Measurements from ENCODE around the gene CACNA2D3.

CACNA2D3 gene

GRCh38 chr3:54127499-54128056 is 5.2 kb downstream of the CACNA2D3 start:
- no peak for DNase-seq

- no peak for DNase-seq
Measured at GRCh38 chr3:54131026-54131605, 8.8 kb downstream of the CACNA2D3 start.

GRCh38 chr3:54131890-54132289 is 9.5 kb downstream of the CACNA2D3 start:
- DNase-seq = no peak

- no peak for DNase-seq
Measured at GRCh38 chr3:54132685-54133084, 10.3 kb downstream of the CACNA2D3 start.

DNA sequence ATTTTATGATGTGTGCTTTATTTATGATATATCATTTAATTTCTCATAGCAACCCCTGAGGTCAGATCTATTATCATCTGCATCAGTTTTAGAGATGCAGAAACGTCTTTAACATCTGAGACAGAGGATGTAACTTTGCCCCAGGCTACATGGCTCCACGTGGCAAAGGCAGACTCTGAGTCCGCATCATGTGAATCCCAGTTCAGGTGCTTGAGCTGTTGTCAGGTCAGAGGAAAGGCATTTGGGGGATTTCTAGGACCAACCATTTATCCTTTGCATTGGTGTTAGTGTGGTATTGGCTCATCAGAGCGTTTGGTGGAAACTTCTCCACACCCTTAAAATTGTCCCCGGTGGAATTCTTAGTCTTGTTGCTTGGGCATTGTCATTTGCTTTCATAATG is 10.8 kb downstream of the CACNA2D3 start:
- DNase-seq = no peak

- DNase-seq = no peak
Measured at GRCh38 chr3:54134155-54134554, 11.8 kb downstream of the CACNA2D3 start.

DNA sequence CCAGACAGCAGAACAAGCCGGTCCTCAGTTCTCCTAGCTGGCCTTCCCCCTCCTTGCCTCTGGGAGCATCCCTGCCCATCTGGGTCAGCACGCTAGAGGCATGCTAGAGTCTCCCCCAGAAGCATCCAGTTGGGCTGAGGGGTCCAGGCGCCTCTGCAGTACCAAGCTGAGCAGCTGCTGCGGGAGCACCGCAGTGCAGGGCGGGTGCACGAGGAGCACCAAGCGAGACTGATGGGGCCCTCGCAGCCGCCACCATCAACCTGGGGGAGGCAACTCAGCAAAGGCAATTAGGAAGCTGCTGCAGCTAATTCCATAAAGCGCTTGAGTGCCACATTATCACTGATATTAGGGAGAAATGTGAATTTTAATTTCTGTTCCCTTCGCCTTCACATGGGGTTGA is 12.4 kb downstream of the CACNA2D3 start:
- no peak for DNase-seq

DNA sequence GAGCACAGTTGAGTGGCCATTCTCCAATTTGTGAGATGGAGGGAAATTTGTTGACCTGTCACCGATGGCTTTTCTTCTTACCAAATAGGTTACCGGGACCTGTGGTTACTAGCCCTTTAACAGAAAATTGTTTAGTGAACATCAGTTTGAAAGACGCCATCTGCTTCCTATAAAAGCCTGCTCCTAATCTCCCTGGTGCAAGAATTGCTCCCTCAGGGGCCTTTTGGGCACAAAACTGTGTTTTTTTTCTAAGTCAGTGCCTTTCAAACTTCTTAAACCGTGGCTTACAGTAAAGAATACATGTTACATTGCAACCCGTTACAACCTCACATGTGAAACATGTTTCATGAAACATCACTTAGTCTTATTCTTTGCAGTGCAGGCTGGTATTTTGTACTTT is 15.0 kb downstream of the CACNA2D3 start:
- DNase-seq = no peak

- no peak for DNase-seq
Measured at GRCh38 chr3:54138937-54139547, 16.7 kb downstream of the CACNA2D3 start.

GRCh38 chr3:54139630-54140029 is 17.3 kb downstream of the CACNA2D3 start:
- DNase-seq = no peak

- no peak for DNase-seq
Measured at GRCh38 chr3:54144284-54144683, 21.9 kb downstream of the CACNA2D3 start.

- DNase-seq = no peak
Measured at GRCh38 chr3:54146506-54147239, 24.3 kb downstream of the CACNA2D3 start.

GRCh38 chr3:54150864-54151467 is 28.6 kb downstream of the CACNA2D3 start:
- no peak for DNase-seq

DNA sequence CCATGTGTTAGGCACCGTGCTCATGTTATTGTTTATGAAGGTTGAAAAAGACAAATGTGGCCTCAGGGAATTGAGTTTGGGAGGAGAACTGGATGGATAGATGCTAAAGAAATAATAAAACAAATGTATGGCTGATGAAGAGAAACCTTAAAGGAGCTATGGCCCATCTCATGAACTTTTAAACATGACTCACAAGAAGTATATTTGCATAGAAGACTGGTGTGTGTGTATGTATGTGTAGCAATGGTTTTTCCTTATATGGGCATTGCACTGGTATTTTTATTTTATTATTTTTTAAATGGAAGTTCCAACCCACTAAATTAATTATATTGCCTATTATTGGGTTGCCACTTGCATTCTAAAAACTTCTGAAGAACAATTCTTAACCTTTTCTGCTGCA is 31.1 kb downstream of the CACNA2D3 start:
- no peak for DNase-seq

DNA sequence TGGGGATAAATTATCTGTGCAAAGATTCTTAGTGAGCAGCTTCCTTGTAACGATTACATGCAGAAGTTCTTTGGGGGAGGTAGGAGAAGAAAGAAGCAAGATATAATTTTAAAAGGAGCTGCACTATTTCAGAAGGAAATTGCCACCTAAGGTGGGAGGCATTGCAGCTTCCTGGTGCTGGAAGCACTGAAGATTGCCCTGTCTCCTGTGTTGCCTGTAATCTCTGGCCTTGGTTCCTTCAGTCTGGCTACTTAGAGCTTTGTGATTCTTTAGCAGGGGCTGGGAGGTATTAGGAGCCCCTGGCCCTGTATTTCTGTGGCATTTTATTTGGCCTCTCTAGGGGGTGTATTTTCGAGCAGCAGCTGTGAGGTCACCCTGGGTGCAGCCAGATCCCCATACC is 35.5 kb downstream of the CACNA2D3 start:
- no peak for DNase-seq

GRCh38 chr3:54159917-54160316 is 37.6 kb downstream of the CACNA2D3 start:
- DNase-seq = no peak

DNA sequence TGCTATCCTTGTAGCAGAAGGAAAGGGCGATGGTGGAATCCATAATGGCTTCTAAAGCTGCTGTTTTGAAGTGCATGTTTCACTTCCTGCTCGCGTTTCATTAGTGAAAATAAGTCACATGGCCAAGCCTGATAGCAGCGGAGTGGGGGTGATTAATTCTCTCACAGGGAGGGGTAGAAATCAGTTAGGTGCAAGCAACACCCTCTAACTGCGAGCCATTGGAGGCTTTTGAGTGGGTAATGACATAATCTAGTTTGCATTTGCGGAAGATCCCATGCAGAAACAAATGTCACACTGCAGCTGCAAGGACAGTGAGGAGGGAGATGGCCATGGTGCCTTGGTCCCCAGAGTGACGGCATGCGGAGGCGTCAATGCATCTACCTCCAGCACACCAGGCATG is 41.1 kb downstream of the CACNA2D3 start:
- DNase-seq = no peak

DNA sequence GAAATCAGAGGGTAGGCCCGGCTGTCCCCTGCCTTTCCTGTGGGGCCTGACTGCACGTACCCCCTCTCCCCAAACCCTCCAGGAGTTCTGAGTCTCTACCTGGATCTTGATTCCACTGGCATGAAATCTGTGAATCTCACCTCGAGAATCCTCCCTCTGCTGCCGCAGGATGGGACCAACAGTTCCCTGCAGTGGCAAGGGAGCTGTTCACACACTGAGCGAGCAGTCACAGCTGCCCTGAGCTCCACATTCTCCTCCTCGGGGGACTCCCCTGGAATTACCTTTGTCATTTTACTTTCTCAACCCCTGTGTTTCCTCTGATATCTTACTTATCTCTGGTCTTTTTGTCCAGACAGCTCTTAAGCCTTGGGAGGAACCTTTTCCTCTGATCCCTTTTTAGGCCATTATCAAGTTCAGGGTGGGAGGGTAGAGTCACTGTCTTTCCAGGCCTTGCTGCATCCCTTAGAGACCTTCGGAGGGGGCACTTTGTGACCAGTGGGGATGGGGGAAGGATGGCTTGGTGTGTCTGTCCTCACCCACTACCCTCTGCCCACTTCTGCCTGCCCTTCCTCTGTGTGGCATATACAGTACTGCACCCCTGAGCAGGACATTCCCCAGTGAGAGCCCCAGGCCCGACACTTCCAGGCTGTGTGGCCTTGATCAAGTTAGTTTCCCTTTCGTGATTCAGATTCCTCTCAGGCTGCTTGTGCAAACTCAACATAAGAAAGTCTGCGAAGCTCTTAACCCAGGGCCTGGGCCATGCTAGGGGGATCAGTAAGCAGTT is 42.0 kb downstream of the CACNA2D3 start:
- no peak for DNase-seq

- DNase-seq = no peak
Measured at GRCh38 chr3:54165865-54166264, 43.5 kb downstream of the CACNA2D3 start.

DNA sequence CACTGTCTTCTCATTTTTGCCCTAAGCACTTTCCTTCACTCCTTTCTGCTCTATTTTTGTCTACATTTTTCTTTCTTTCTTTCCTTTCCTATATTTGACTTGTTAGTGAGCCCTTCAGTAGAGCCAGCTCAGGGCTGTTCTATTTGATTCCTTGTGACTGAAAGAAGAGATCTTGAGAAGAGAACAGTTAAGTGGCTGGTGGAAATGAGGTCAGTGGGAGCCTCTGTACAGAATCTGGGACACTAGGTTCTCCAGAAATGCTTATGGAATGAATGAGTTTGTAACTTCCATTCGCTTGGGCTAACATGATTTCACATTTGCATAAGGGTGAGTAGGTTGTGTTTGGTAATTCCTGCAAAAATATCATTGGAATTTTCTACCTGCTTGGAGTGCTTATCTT is 45.6 kb downstream of the CACNA2D3 start:
- no peak for DNase-seq

DNA sequence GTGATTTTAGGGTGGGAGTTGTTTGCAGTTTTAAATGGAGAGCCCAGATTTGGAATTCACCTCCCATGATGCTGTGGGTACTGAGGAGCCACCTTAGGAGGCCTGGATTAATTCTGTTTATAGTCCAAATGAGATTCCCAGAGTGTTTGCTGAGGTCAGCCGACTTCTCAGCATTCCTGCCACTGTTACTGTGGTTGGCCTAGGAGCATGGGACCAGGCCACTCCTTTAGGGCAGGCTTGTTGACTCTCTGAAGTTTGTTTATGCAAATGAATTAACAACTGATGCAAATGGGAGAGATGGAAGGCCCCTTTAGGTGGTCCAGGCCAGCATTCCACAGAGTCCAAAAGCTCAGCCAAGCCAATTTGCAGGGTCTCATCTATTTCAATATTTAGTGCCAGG is 46.1 kb downstream of the CACNA2D3 start:
- DNase-seq = no peak

DNA sequence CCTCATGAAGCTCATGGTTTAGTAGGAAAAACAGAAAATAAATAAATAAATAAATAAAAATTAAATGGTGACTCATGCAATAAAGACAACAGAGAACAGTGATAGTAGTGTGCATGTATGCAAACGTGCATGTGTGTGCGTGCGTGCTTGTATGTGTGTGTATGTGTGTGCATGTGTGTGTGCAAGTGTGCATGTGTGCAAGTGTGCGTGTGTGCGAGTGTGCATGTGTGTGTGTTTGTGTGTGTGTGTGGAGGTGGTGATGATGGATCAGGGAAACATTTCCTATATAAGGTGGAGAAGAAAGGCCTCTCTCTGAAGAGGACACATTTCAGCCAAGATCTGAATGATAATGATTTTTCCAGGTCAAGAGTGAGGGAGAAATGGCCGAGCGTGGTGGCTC is 47.2 kb downstream of the CACNA2D3 start:
- no peak for DNase-seq

- DNase-seq = no peak
Measured at GRCh38 chr3:54171509-54171908, 49.2 kb downstream of the CACNA2D3 start.

Measured in inflammatory macrophage (primary cell).